HG03378 (cell line): ENCODE results near the gene NET1.
"Not testable (repeated sequence)": the region's sequence is repeated elsewhere in the genome, so short reads cannot be mapped to it uniquely, and the experiment has no call there.

Experiments used
- ATAC-seq: cut with Tn5 transposase; IDR thresholded peaks from one replicate; pipeline ENCODE4 v1.9.1; 2021; ENCODE audit warnings: mild to moderate bottlenecking, moderate library complexity; ENCODE audit not compliant: unreplicated experiment

Gene NET1

GRCh38 chr10:5412277-5412941, at the start of gene NET1:
Gene NET1 (plus strand): TSS chr10:5412557. CDS start chr10:5412693, 136 bp downstream.
- peak; percentile 93 for ATAC-seq

GRCh38 chr10:5362873-5363272, 49.5 kb upstream of the NET1 start:
- ATAC-seq, result no peak

- ATAC-seq, result no peak
Observed at GRCh38 chr10:5364374-5364773, 48.0 kb upstream of the NET1 start.

GRCh38 chr10:5364890-5365338, 47.4 kb upstream of the NET1 start, which contains the start of gene UCN3:
Gene UCN3 (plus strand): TSS chr10:5364966. CDS start chr10:5373721, 8,755 bp downstream.
- no peak for ATAC-seq

- ATAC-seq, result no peak
Observed at GRCh38 chr10:5365928-5366327, 46.4 kb upstream of the NET1 start.

- ATAC-seq, result no peak
Observed at GRCh38 chr10:5369362-5370158, 42.8 kb upstream of the NET1 start.

GRCh38 chr10:5370493-5371352, 41.6 kb upstream of the NET1 start:
- no peak for ATAC-seq

GRCh38 chr10:5373307-5373706, 39.0 kb upstream of the NET1 start:
- ATAC-seq, result no peak

GRCh38 chr10:5373891-5374611, 38.3 kb upstream of the NET1 start:
- ATAC-seq, result no peak

GRCh38 chr10:5376450-5376849, 35.9 kb upstream of the NET1 start:
- no peak for ATAC-seq

GRCh38 chr10:5379202-5379601, 33.2 kb upstream of the NET1 start:
- not testable (repeated sequence) for ATAC-seq

GRCh38 chr10:5380395-5380794, 32.0 kb upstream of the NET1 start:
- ATAC-seq, result not testable (repeated sequence)

- ATAC-seq, result no peak
Observed at GRCh38 chr10:5381187-5381586, 31.2 kb upstream of the NET1 start.

GRCh38 chr10:5385224-5385623, 27.1 kb upstream of the NET1 start:
- no peak for ATAC-seq

GRCh38 chr10:5387169-5387568, 25.2 kb upstream of the NET1 start:
- ATAC-seq, result no peak

- no peak for ATAC-seq
Observed at GRCh38 chr10:5390607-5391205, 21.7 kb upstream of the NET1 start.

GRCh38 chr10:5391790-5392189, 20.6 kb upstream of the NET1 start:
- no peak for ATAC-seq

- no peak for ATAC-seq
Observed at GRCh38 chr10:5393529-5393928, 18.8 kb upstream of the NET1 start.

GRCh38 chr10:5395168-5395567, 17.2 kb upstream of the NET1 start:
- ATAC-seq, result no peak
